H1 (cell line): Measurements from ENCODE around the gene EPYC. TPM values are rescaled to one million over a fixed set of nuclear protein-coding genes. Genes with fewer than 3 reads are reported as not detected.

Source experiments
- CTCF ChIA-PET: fragments of 300-600 bp; sonication (Branson Sonifier 250); formaldehyde crosslinking; loops from one replicate; lab custom pipeline; 2021; ENCODE audit not compliant: partially characterized antibody; lab: Charles Lee
- POLR2A ChIA-PET: fragments of 300-600 bp; sonication (Branson Sonifier 250); formaldehyde crosslinking; loops from one replicate; lab custom pipeline; 2021; ENCODE audit warnings: inconsistent platforms; ENCODE audit not compliant: partially characterized antibody; lab: Charles Lee
- DNase-seq, 2 experiments: peaks; one replicate each; pipeline versions ENCODE4 v3.0.0 to v3.0.0-alpha.2; 2010 to 2022; ENCODE audit warnings: low spot score in 2 of 2, low read depth in 1 of 2, mixed read lengths in 1 of 2
- FAIRE-seq: peaks from 2 replicates; lab custom pipeline; 2011; peaks lifted over from hg19 to GRCh38; lab: Jason Lieb, UNC
- H2AFZ ChIP-seq: 2 replicates; pipeline ENCODE4 v1.8.1; 2012; ENCODE audit warnings: low read length, inconsistent platforms
- H2AK5ac ChIP-seq: 2 replicates; pipeline ENCODE4 v1.6.1; 2013; ENCODE audit warnings: low read depth, low read length
- H2BK120ac ChIP-seq: replicated peaks from 2 replicates; pipeline ENCODE3; 2013; ENCODE audit warnings: low read depth, low read length, inconsistent platforms
- H2BK12ac ChIP-seq: 2 replicates; pipeline ENCODE4 v1.6.1; 2013; ENCODE audit warnings: low read depth, low read length
- H2BK15ac ChIP-seq: 2 replicates; pipeline ENCODE4 v1.6.1; 2013; ENCODE audit warnings: low read length
- H2BK20ac ChIP-seq: 2 replicates; pipeline ENCODE4 v1.6.1; 2013; ENCODE audit warnings: low read length
- H2BK5ac ChIP-seq: 2 replicates; pipeline ENCODE4 v1.6.1; 2013; ENCODE audit warnings: low read depth, low read length
- H3K14ac ChIP-seq: 2 replicates; pipeline ENCODE4 v1.6.1; 2013; ENCODE audit warnings: inconsistent platforms; ENCODE audit not compliant: insufficient read length
- H3K18ac ChIP-seq: 2 replicates; pipeline ENCODE4 v1.6.1; 2013; ENCODE audit warnings: low read length; ENCODE audit errors: extremely low read depth
- H3K23ac ChIP-seq: 2 replicates; pipeline ENCODE4 v1.6.1; 2013; ENCODE audit warnings: inconsistent platforms; ENCODE audit not compliant: insufficient read length
- H3K23me2 ChIP-seq: 2 replicates; pipeline ENCODE4 v1.6.1; 2013; ENCODE audit warnings: low read depth, low read length
- H3K27ac ChIP-seq: 2 replicates; pipeline ENCODE4 v1.6.1; 2011; ENCODE audit warnings: low read depth, low read length, inconsistent platforms
- H3K27me3 ChIP-seq, 4 experiments: replicated peaks in 1 of 4; 1 replicate in 1 of 4; 2 replicates in 3 of 4; pipeline versions ENCODE4 v1.6.1 to v1.8.1; 2011 to 2013; ENCODE audit warnings: low read length in 3 of 4, mild to moderate bottlenecking in 3 of 4, inconsistent platforms in 2 of 4, mixed read lengths in 2 of 4, moderate library complexity in 1 of 4; ENCODE audit not compliant: control insufficient read depth in 3 of 4, insufficient read depth in 3 of 4; ENCODE audit errors: extremely low read depth in 1 of 4
- H3K36me3 ChIP-seq, 4 experiments: 2 replicates each; pipeline versions ENCODE4 v1.6.1 to v1.8.1; 2011 to 2013; ENCODE audit warnings: mild to moderate bottlenecking in 4 of 4, low read length in 3 of 4, moderate library complexity in 2 of 4, control low read depth in 1 of 4, inconsistent platforms in 1 of 4; ENCODE audit not compliant: insufficient read depth in 4 of 4, control insufficient read depth in 2 of 4
- H3K4ac ChIP-seq: replicated peaks from 2 replicates; pipeline ENCODE3; 2013; ENCODE audit warnings: low read length, low read depth, mixed read lengths, inconsistent platforms; ENCODE audit not compliant: insufficient read length
- H3K4me1 ChIP-seq, 4 experiments: replicated peaks in 1 of 4; 1 replicate in 1 of 4; 2 replicates in 3 of 4; pipeline versions ENCODE4 v1.6.1 to v1.8.1; 2011 to 2013; ENCODE audit warnings: low read length in 3 of 4, inconsistent platforms in 2 of 4, mixed read lengths in 1 of 4; ENCODE audit not compliant: insufficient read depth in 4 of 4, control insufficient read depth in 3 of 4
- H3K4me2 ChIP-seq, 2 experiments: 2 replicates each; pipeline versions ENCODE4 v1.6.1 to v1.8.1; 2011 to 2013; ENCODE audit warnings: low read depth in 2 of 2, low read length in 2 of 2, control low read depth in 1 of 2, inconsistent platforms in 1 of 2, mild to moderate bottlenecking in 1 of 2; ENCODE audit not compliant: insufficient read depth in 1 of 2
- H3K4me3 ChIP-seq, 4 experiments: fragments of 200-600, 300-600 bp in 1 of 4; sonication (generic), shearing (Covaris generic), sonication (Bioruptor Twin) in 1 of 4; 2 replicates each; pipeline versions ENCODE4 v1.5.1 to v1.8.1; 2011 to 2016; ENCODE audit warnings: low read length in 4 of 4, low read depth in 3 of 4, control low read depth in 2 of 4, inconsistent platforms in 2 of 4, mild to moderate bottlenecking in 2 of 4, mixed read lengths in 1 of 4, moderate library complexity in 1 of 4; ENCODE audit not compliant: insufficient read depth in 2 of 4; ENCODE audit errors: extremely low read depth in 1 of 4
- H3K56ac ChIP-seq: replicated peaks from 2 replicates; pipeline ENCODE3; 2013; ENCODE audit warnings: low read depth, mild to moderate bottlenecking, mixed read lengths, low read length, inconsistent platforms; ENCODE audit not compliant: insufficient read length
- H3K79me1 ChIP-seq: 2 replicates; pipeline ENCODE4 v1.6.1; 2013; ENCODE audit warnings: low read depth, low read length, control low read depth
- H3K79me2 ChIP-seq, 2 experiments: 2 replicates each; pipeline versions ENCODE4 v1.6.1 to v1.8.1; 2012 to 2013; ENCODE audit warnings: low read length in 2 of 2, mild to moderate bottlenecking in 2 of 2, inconsistent platforms in 1 of 2; ENCODE audit not compliant: insufficient read depth in 2 of 2, control insufficient read depth in 1 of 2
- H3K9ac ChIP-seq, 4 experiments: replicated peaks in 1 of 4; 1 replicate in 1 of 4; 2 replicates in 3 of 4; pipeline versions ENCODE4 v1.6.1 to v1.8.1; 2011 to 2013; ENCODE audit warnings: low read depth in 3 of 4, low read length in 3 of 4, control low read depth in 2 of 4, mild to moderate bottlenecking in 2 of 4, moderate library complexity in 2 of 4, inconsistent platforms in 1 of 4; ENCODE audit errors: extremely low read depth in 1 of 4
- H3K9me3 ChIP-seq, 2 experiments: 2 replicates each; pipeline versions ENCODE4 v1.6.1 to v1.8.1; 2012 to 2013; ENCODE audit warnings: mild to moderate bottlenecking in 2 of 2, moderate library complexity in 2 of 2, control low read depth in 1 of 2, inconsistent platforms in 1 of 2, low read depth in 1 of 2, low read length in 1 of 2, mixed read lengths in 1 of 2; ENCODE audit not compliant: insufficient read depth in 2 of 2
- H4K20me1 ChIP-seq, 2 experiments: replicated peaks in 1 of 2; 2 replicates each; pipeline versions ENCODE3 to v1.8.1; 2011 to 2013; ENCODE audit warnings: inconsistent platforms in 2 of 2, low read length in 2 of 2, mild to moderate bottlenecking in 1 of 2; ENCODE audit not compliant: insufficient read depth in 2 of 2, control insufficient read depth in 1 of 2
- H4K5ac ChIP-seq: 2 replicates; pipeline ENCODE4 v1.6.1; 2013; ENCODE audit warnings: low read length, low read depth, mixed read lengths, inconsistent platforms; ENCODE audit not compliant: insufficient read length
- H4K8ac ChIP-seq: 2 replicates; pipeline ENCODE4 v1.8.0; 2013; ENCODE audit warnings: mild to moderate bottlenecking, moderate library complexity, low read length, inconsistent platforms; ENCODE audit not compliant: insufficient read depth; ENCODE audit errors: extremely low read depth
- H4K91ac ChIP-seq: replicated peaks from 2 replicates; pipeline ENCODE3; 2013; ENCODE audit warnings: low read length, mixed read lengths, inconsistent platforms; ENCODE audit not compliant: insufficient read length
- BACH1 ChIP-seq: IDR thresholded peaks from 2 replicates; pipeline ENCODE4 v1.6.1; 2012; ENCODE audit warnings: low read length, improper control_type of control experiment
- KDM1A ChIP-seq: fragments of 200-600, 300-600 bp; sonication (generic); IDR thresholded peaks from 2 replicates; pipeline ENCODE4 v1.7.1; 2016; ENCODE audit warnings: mild to moderate bottlenecking, low read length, borderline replicate concordance
- KDM5A ChIP-seq: fragments of 200-600 bp; IDR thresholded peaks from 2 replicates; pipeline ENCODE4 v1.7.1; 2012; ENCODE audit warnings: mild to moderate bottlenecking, low read length, inconsistent platforms, mixed read lengths
- MAFK ChIP-seq: IDR thresholded peaks from 2 replicates; pipeline ENCODE4 v1.6.1; 2012; ENCODE audit warnings: low read depth, mild to moderate bottlenecking, improper control_type of control experiment, low read length
- RAD21 ChIP-seq, 2 experiments: IDR thresholded peaks in 1 of 2; conservative IDR thresholded peaks in 1 of 2; 2 replicates each; pipeline ENCODE4 v1.6.1; 2011; ENCODE audit warnings: low read depth in 2 of 2, low read length in 2 of 2, improper control_type of control experiment in 1 of 2, inconsistent platforms in 1 of 2, mild to moderate bottlenecking in 1 of 2, moderate library complexity in 1 of 2
- SIX5 ChIP-seq: IDR thresholded peaks from 2 replicates; pipeline ENCODE4 v1.6.1; 2011; ENCODE audit warnings: mild to moderate bottlenecking, low read depth, low read length
- TEAD4 ChIP-seq: IDR thresholded peaks from 2 replicates; pipeline ENCODE4 v1.6.1; 2012; ENCODE audit warnings: low read depth, low read length, inconsistent platforms, mixed read lengths
- WGBS, 2 experiments: shearing (Covaris generic) in 1 of 2; methylation state at CpG; one replicate each; pipeline versions ENCODE4 v1.1.6 to v1.1.7; 2013 to 2015; ENCODE audit warnings: low lambda C conversion rate in 2 of 2, mixed read lengths in 2 of 2, inconsistent platforms in 1 of 2, low coverage in 1 of 2, missing lambda C conversion rate in 1 of 2; ENCODE audit not compliant: insufficient replicate concordance in 2 of 2, insufficient coverage in 1 of 2, insufficient read length in 1 of 2; ENCODE audit errors: extremely low coverage in 1 of 2, missing lambda C conversion rate in 1 of 2; 5-methylcytosine and 5-hydroxymethylcytosine counted together
- polyA plus RNA-seq, 7 experiments: library from polyadenylated mRNA; depleted of rRNA in 3 of 7; stranded (reverse) in 5 of 7; unstranded in 2 of 7; fragments of >200 nt in 5 of 7; fragments of 200-250 nt in 2 of 7; gene quantifications; 1 replicate in 5 of 7; 2 replicates in 1 of 7; 4 replicates in 1 of 7; pipeline versions ENCODE4 v1.2.1 to v1.2.3, GENCODE V29; 2011 to 2013; ENCODE audit warnings: missing spikeins in 2 of 7, mixed read lengths in 2 of 7
- total RNA-seq: library from RNA; stranded (reverse); fragmentation: NEBNext Ultra II Directional; extraction: Animal tissue kit (Norgen Biotek cat#: 25700); gene quantifications from 2 replicates; pipeline ENCODE4 v1.2.1, GENCODE V29; 2021
- TF ChIP-seq, protein P1 (sequence below): IDR thresholded peaks from 2 replicates; pipeline ENCODE4 v1.6.1; 2012; ENCODE audit warnings: inconsistent platforms
- TF ChIP-seq, protein P2 (sequence below), 3 experiments: IDR thresholded peaks; 1 replicate in 2 of 3; 2 replicates in 1 of 3; pipeline versions ENCODE4 v1.5.1 to v1.6.1; 2011; ENCODE audit warnings: low read length in 3 of 3, mild to moderate bottlenecking in 3 of 3, inconsistent platforms in 2 of 3, low read depth in 1 of 3, moderate library complexity in 1 of 3; ENCODE audit not compliant: insufficient read depth in 1 of 3; ENCODE audit errors: control extremely low read depth in 1 of 3
- TF ChIP-seq, protein P3 (sequence below): IDR thresholded peaks from 2 replicates; pipeline ENCODE4 v1.6.1; 2012; ENCODE audit warnings: inconsistent platforms

Gene EPYC
- total and polyA plus RNA-seq, 2 of the 8 experiments (the other 6 are each of a cell fraction or from before 2014, with no cell fraction given) = not detected

DNA sequence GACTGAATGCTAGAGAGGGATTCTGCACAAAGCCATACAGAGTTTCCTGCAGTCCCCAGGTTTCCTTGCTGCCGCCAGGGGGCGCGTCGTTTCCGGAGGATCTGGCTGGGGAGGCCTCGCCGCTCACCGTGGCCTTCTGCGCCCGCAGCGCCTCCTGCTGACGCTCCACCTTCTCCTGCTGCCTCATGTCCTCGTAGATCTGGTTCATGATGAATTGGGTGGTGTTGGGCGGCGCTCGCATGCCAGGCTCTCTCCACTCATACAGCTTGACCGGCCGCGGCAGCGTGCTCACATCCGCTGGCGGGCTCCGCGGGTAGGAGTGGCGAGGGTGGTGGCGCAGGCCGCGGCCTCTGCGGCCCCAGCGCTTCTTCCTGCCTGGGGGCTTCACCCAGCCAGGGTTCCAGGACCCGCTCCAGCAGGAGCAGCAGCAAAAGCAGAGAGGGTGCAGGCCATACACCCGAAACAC, 50.8 kb downstream of the EPYC start:
- WGBS, 2 experiments = 67% methylated on average over 21 of the region's 32 CpGs; no CpG with 5 or more reads in 1 of the 2 experiments
- Histone ChIP-seq H2AFZ (peak overlapping the region; percentile 82; the same call in 1 of the 2 replicates), H3K4ac (no peak overlapping the region), H2BK5ac (no peak overlapping the region), H4K20me1 (no peaks in the 10 kb centered on the region), H2BK120ac (no peak overlapping the region), H3K4me2 (no peak overlapping the region), H3K27me3 (no peaks in the 10 kb centered on the region), H2AK5ac (no peak overlapping the region), H2BK20ac (no peak overlapping the region), H3K4me3 (no peak overlapping the region), H4K5ac (no peak overlapping the region), H3K23me2 (no peaks in the 10 kb centered on the region), H4K91ac (no peak overlapping the region), H3K79me2 (no peaks in the 10 kb centered on the region), H3K9ac (no peak overlapping the region), H4K8ac (no peak overlapping the region; the same call in 1 of the 2 replicates), H3K56ac (no peak overlapping the region), H3K27ac (no peak overlapping the region), H3K79me1 (no peaks in the 10 kb centered on the region), H3K23ac (no peak overlapping the region), H3K9me3 (peaks cover 0 to 12% of the 10 kb centered on the region in 2 experiments; a peak in 1 of 4 replicates), H3K18ac (no peak overlapping the region), H3K36me3 (no peaks in the 10 kb centered on the region), H2BK12ac (no peak overlapping the region), H3K14ac (no peak overlapping the region), H2BK15ac (no peak overlapping the region), H3K4me1 (no peaks in the 10 kb centered on the region)
- ChIA-PET POLR2A (no interaction called here), CTCF (interaction anchor here (0.6 to 3.8 kb wide), 14 partner anchors 10 to 1259 kb away, joined by 3 to 33 read pairs (median 3); no protein-coding TSS in a partner anchor)
- DNase-seq (peak; percentile 87 to 94), FAIRE-seq (no peak)
- TF ChIP-seq SIX5 = no peak
- TF ChIP-seq TEAD4 = 0 out of 2 replicates have a peak, but pooled peaks have one; percentile 29
- TF ChIP-seq, protein P1, sequence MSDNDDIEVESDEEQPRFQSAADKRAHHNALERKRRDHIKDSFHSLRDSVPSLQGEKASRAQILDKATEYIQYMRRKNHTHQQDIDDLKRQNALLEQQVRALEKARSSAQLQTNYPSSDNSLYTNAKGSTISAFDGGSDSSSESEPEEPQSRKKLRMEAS = peak; percentile 90
- no peak for TF ChIP-seq BACH1
- TF ChIP-seq, protein P2, sequence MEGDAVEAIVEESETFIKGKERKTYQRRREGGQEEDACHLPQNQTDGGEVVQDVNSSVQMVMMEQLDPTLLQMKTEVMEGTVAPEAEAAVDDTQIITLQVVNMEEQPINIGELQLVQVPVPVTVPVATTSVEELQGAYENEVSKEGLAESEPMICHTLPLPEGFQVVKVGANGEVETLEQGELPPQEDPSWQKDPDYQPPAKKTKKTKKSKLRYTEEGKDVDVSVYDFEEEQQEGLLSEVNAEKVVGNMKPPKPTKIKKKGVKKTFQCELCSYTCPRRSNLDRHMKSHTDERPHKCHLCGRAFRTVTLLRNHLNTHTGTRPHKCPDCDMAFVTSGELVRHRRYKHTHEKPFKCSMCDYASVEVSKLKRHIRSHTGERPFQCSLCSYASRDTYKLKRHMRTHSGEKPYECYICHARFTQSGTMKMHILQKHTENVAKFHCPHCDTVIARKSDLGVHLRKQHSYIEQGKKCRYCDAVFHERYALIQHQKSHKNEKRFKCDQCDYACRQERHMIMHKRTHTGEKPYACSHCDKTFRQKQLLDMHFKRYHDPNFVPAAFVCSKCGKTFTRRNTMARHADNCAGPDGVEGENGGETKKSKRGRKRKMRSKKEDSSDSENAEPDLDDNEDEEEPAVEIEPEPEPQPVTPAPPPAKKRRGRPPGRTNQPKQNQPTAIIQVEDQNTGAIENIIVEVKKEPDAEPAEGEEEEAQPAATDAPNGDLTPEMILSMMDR (IDR thresholded peaks at IDR 0.05; ENCODE audit: control extremely low read depth in 1 of 3, insufficient read depth in 1 of 3, low read depth in 1 of 3, low read length in 3 of 3) = peak; percentile 95 to 99 (median 99)
- no peak for TF ChIP-seq MAFK
- 0 out of 2 replicates have a peak, but pooled peaks have one; percentile 60 for TF ChIP-seq KDM1A
- TF ChIP-seq, protein P3, sequence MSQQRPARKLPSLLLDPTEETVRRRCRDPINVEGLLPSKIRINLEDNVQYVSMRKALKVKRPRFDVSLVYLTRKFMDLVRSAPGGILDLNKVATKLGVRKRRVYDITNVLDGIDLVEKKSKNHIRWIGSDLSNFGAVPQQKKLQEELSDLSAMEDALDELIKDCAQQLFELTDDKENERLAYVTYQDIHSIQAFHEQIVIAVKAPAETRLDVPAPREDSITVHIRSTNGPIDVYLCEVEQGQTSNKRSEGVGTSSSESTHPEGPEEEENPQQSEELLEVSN = peak; percentile 64; the same call in 1 of the 2 replicates
- no peak for TF ChIP-seq KDM5A
- TF ChIP-seq RAD21 (IDR thresholded peaks at IDR 0.05 in 1 of 2, conservative IDR thresholded peaks at IDR 0.05 in 1 of 2; ENCODE audit: low read depth in 2 of 2, low read length in 2 of 2) = peak; percentile 58 to 65
